ENCODE data around the gene ELFN2. TPM values are rescaled to one million over a fixed set of nuclear protein-coding genes. Genes with fewer than 3 reads are reported as not detected.

ELFN2 gene
- total and polyA plus RNA-seq, 2 of the 13 experiments (the other 11 are each of a cell fraction or from before 2014, with no cell fraction given) = 0.01 TPM; not detected in 1

GRCh38 chr22:37335806-37336199 is 91.5 kb downstream of the ELFN2 start:
- no peak overlapping the region for H3K27ac ChIP-seq (ENCODE audit: extremely low read length, insufficient read depth, low read length)
- TF ChIP-seq ZNF772 (CRISPR knock-in tag; IDR thresholded peaks at IDR 0.05) (no peak), PREB (CRISPR knock-in tag; IDR thresholded peaks at IDR 0.05) (no peak), ZNF543 (CRISPR knock-in tag; IDR thresholded peaks at IDR 0.05) (no peak), HIC2 (CRISPR knock-in tag; IDR thresholded peaks at IDR 0.05; ENCODE audit: low read depth) (no peak), ISL2 (CRISPR knock-in tag; IDR thresholded peaks at IDR 0.05) (no peak), BRF2 (CRISPR knock-in tag; IDR thresholded peaks at IDR 0.05) (no peak), NBN (conservative IDR thresholded peaks at IDR 0.05) (no peak), ZNF275 (CRISPR knock-in tag; IDR thresholded peaks at IDR 0.05; ENCODE audit: borderline replicate concordance) (no peak), SOX5 (CRISPR knock-in tag; IDR thresholded peaks at IDR 0.05; ENCODE audit: borderline replicate concordance) (no peak), SRSF4 (IDR thresholded peaks at IDR 0.05; ENCODE audit: low read depth, low read length, poor library complexity, severe bottlenecking) (no peak), ZNF574 (CRISPR knock-in tag; IDR thresholded peaks at IDR 0.05) (no peak), TBX2 (CRISPR knock-in tag; IDR thresholded peaks at IDR 0.05; ENCODE audit: borderline replicate concordance) (no peak), ZNF557 (CRISPR knock-in tag; IDR thresholded peaks at IDR 0.05) (no peak), POGZ (CRISPR knock-in tag; IDR thresholded peaks at IDR 0.05) (no peak), TEAD3 (CRISPR knock-in tag; optimal IDR thresholded peaks at IDR 0.05; ENCODE audit: borderline replicate concordance) (no peak), AKAP8 (CRISPR knock-in tag; IDR thresholded peaks at IDR 0.05) (no peak), DRAP1 (CRISPR knock-in tag; IDR thresholded peaks at IDR 0.05) (no peak), RARA (CRISPR knock-in tag; IDR thresholded peaks at IDR 0.05) (no peak), SRF (IDR thresholded peaks at IDR 0.05; ENCODE audit: low read depth, low read length) (no peak)

More at GRCh38 chr22:37335806-37336199, 91.5 kb downstream of the ELFN2 start:
- Histone ChIP-seq H3K79me2 (ENCODE audit: insufficient read depth, low read length) (no peaks in the 10 kb centered on the region), H3K27me3 (ENCODE audit: control insufficient read depth in 1 of 2, insufficient read depth in 2 of 2, low read length in 2 of 2) (peaks cover 0 to 18% of the 10 kb centered on the region in 2 experiments; a peak in 3 of 5 replicates), H2AFZ (ENCODE audit: low read length) (no peak overlapping the region), H3K9ac (ENCODE audit: insufficient read depth, low read depth, low read length) (no peak overlapping the region), H3K4me3 (replicated peaks in 1 of 3; ENCODE audit: insufficient read depth in 1 of 3, low read depth in 2 of 3, low read length in 3 of 3) (no peak overlapping the region), H3K4me2 (ENCODE audit: low read depth, low read length) (no peak overlapping the region), H3K36me3 (replicated peaks in 1 of 2; ENCODE audit: control insufficient read depth in 1 of 2, insufficient read depth in 2 of 2, low read length in 2 of 2) (no peaks in the 10 kb centered on the region), H4K20me1 (ENCODE audit: insufficient read depth, low read length) (no peaks in the 10 kb centered on the region), H3K9me3 (ENCODE audit: low read length) (no peaks in the 10 kb centered on the region), H3K4me1 (ENCODE audit: insufficient read depth, low read length) (peaks cover 6% of the 10 kb centered on the region; the same call in 1 of the 2 replicates)
- no TSS peak for BruUV-seq (replicated peaks)
- whole genome bisulfite sequencing (ENCODE audit: low lambda C conversion rate) = 22% methylated on average over 7 of the region's 7 CpGs
- intact Hi-C loops (cut with micrococcal nuclease; ENCODE audit: unreplicated experiment) = no loop called here
- FAIRE-seq (no peak), ATAC-seq (no peak), DNase-seq (ENCODE audit: low spot score) (no peak)
- in situ Hi-C loops (cut with HindIII; ENCODE audit: extremely low pct_ligation_motif_present, low pct_unique_long_range_greater_than_20kb) = no loop called here
- ChIA-PET CTCF (ENCODE audit: low intra/inter-chr PET ratio, low total read pairs) (no interaction called here), POLR2A (no interaction called here)

Measured in HepG2 (cell line).